Measurements from ENCODE around the gene LINC00237. TPM values are rescaled to one million over a fixed set of nuclear protein-coding genes. Genes with fewer than 3 reads are reported as not detected.

LINC00237 gene
- total and polyA plus RNA-seq, 2 of the 8 experiments (the other 6 are each of a cell fraction or from before 2014, with no cell fraction given): 0.28 to 1.4 TPM

DNA sequence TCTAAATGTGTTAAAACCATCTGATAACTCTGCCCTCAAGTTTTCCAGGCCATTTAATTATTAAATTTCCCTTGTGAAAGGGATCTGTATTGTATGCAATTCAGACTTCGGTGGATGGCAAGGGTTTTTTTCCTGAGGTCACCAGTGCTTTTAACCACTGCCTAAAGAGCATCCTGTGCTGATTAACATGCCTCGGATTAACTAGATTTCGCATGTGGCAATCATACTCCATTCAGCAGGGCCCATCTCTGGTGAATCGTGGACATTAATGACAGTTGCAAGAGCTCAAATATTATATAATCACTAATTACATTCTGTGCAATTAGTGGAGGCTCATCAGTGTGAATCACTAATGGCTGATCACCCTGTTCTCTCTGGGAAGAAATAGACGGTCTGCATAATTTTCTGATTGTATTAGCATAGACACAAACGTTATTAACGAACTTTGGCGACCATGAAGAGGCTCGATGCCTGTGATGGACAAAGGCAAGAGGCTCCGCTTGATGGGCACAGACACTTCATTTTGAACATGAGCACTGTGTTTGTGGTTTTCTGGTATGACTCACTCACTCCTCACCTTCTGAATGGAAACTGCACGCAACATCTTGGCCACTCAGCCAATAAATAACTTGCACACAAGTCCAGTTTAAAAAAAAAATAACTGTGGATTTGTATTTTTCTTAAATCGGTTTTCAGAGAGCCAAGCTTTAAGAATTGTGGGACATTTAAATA is 31.4 kb downstream of the LINC00237 start:
- H4K91ac ChIP-seq (replicated peaks; ENCODE audit: insufficient read length, low read length): no peak overlapping the region
- no peak overlapping the region for H2AFZ ChIP-seq (ENCODE audit: low read length)
- no peak overlapping the region for H3K56ac ChIP-seq (replicated peaks; ENCODE audit: insufficient read length, low read depth, low read length)
- H2AK5ac ChIP-seq (ENCODE audit: low read depth, low read length): no peak overlapping the region
- no peak overlapping the region for H2BK120ac ChIP-seq (replicated peaks; ENCODE audit: low read depth, low read length)
- H3K79me2 ChIP-seq (ENCODE audit: control insufficient read depth in 1 of 2, insufficient read depth in 2 of 2, low read length in 2 of 2): no peaks in the 10 kb centered on the region
- no peaks in the 10 kb centered on the region for H3K27me3 ChIP-seq (replicated peaks in 1 of 4; ENCODE audit: control insufficient read depth in 3 of 4, extremely low read depth in 1 of 4, insufficient read depth in 3 of 4, low read length in 3 of 4)
- TF ChIP-seq TAF7 (optimal IDR thresholded peaks at IDR 0.05; ENCODE audit: borderline replicate concordance, low read depth, low read length) (no peak), BCL11A (IDR thresholded peaks at IDR 0.05; ENCODE audit: low read depth in 2 of 2, low read length in 2 of 2) (no peak), KDM4A (IDR thresholded peaks at IDR 0.05; ENCODE audit: low read depth, low read length, severe bottlenecking) (no peak), HDAC2 (IDR thresholded peaks at IDR 0.05; ENCODE audit: borderline replicate concordance in 1 of 2, low read depth in 2 of 2, low read length in 2 of 2) (no peak), FOSL1 (IDR thresholded peaks at IDR 0.05; ENCODE audit: insufficient read depth, low read depth, low read length) (no peak), KDM1A (IDR thresholded peaks at IDR 0.05; ENCODE audit: borderline replicate concordance, low read length) (no peak), SIX5 (IDR thresholded peaks at IDR 0.05; ENCODE audit: low read depth, low read length) (no peak), SP1 (IDR thresholded peaks at IDR 0.05; ENCODE audit: low read depth, low read length) (no peak), RAD21 (IDR thresholded peaks at IDR 0.05 in 1 of 2, conservative IDR thresholded peaks at IDR 0.05 in 1 of 2; ENCODE audit: low read depth in 2 of 2, low read length in 2 of 2) (no peak), CEBPB (IDR thresholded peaks at IDR 0.05; ENCODE audit: low read depth, low read length) (no peak), SUZ12 (IDR thresholded peaks at IDR 0.05; ENCODE audit: low read length) (no peak)
- TF ChIP-seq, protein P1, sequence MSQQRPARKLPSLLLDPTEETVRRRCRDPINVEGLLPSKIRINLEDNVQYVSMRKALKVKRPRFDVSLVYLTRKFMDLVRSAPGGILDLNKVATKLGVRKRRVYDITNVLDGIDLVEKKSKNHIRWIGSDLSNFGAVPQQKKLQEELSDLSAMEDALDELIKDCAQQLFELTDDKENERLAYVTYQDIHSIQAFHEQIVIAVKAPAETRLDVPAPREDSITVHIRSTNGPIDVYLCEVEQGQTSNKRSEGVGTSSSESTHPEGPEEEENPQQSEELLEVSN (IDR thresholded peaks at IDR 0.05): no peak
- H2BK5ac ChIP-seq (ENCODE audit: low read depth, low read length): no peak overlapping the region
- no peak overlapping the region for H3K27ac ChIP-seq (ENCODE audit: low read depth, low read length)
- no peak overlapping the region for H4K5ac ChIP-seq (ENCODE audit: insufficient read length, low read depth, low read length)
- no peak overlapping the region for H3K18ac ChIP-seq (ENCODE audit: extremely low read depth, low read length)
- no peaks in the 10 kb centered on the region for H4K20me1 ChIP-seq (replicated peaks in 1 of 2; ENCODE audit: control insufficient read depth in 1 of 2, insufficient read depth in 2 of 2, low read length in 2 of 2)
- ChIA-PET CTCF (ENCODE audit: partially characterized antibody) (interaction anchor here (0.6 kb wide), 1 partner anchor 165 kb away, joined by 3 read pairs; no protein-coding TSS in a partner anchor), POLR2A (ENCODE audit: partially characterized antibody) (interaction anchor here (0.7 kb wide), 1 partner anchor 1022 kb away, joined by 3 read pairs; no protein-coding TSS in a partner anchor)
- no peak overlapping the region for H2BK15ac ChIP-seq (ENCODE audit: low read length)
- no peak overlapping the region for H3K4me2 ChIP-seq (ENCODE audit: insufficient read depth in 1 of 2, low read depth in 2 of 2, low read length in 2 of 2)
- no peak overlapping the region for H2BK12ac ChIP-seq (ENCODE audit: low read depth, low read length)
- no peaks in the 10 kb centered on the region for H3K23me2 ChIP-seq (ENCODE audit: low read depth, low read length)
- H4K8ac ChIP-seq (ENCODE audit: extremely low read depth, insufficient read depth, low read length): no peak overlapping the region
- no peak overlapping the region for H3K14ac ChIP-seq (ENCODE audit: insufficient read length)
- no peak overlapping the region for H3K4ac ChIP-seq (replicated peaks; ENCODE audit: insufficient read length, low read depth, low read length)
- no peaks in the 10 kb centered on the region for H3K4me1 ChIP-seq (replicated peaks in 1 of 4; ENCODE audit: control insufficient read depth in 3 of 4, insufficient read depth in 4 of 4, low read length in 3 of 4)
- H3K9ac ChIP-seq (replicated peaks in 1 of 4; ENCODE audit: extremely low read depth in 1 of 4, low read depth in 3 of 4, low read length in 3 of 4): no peak overlapping the region
- no peak overlapping the region for H3K4me3 ChIP-seq (ENCODE audit: extremely low read depth in 1 of 4, insufficient read depth in 2 of 4, low read depth in 3 of 4, low read length in 4 of 4)
- FAIRE-seq (no peak), DNase-seq (ENCODE audit: low read depth in 1 of 2, low spot score in 2 of 2) (no peak)
- no peaks in the 10 kb centered on the region for H3K9me3 ChIP-seq (ENCODE audit: insufficient read depth in 2 of 2, low read depth in 1 of 2, low read length in 1 of 2)
- no peaks in the 10 kb centered on the region for H3K79me1 ChIP-seq (ENCODE audit: low read depth, low read length)
- no peaks in the 10 kb centered on the region for H3K36me3 ChIP-seq (ENCODE audit: control insufficient read depth in 2 of 4, insufficient read depth in 4 of 4, low read length in 3 of 4)
- WGBS, 2 experiments (ENCODE audit: extremely low coverage in 1 of 2, insufficient coverage in 1 of 2, insufficient read length in 1 of 2, insufficient replicate concordance in 2 of 2, low coverage in 1 of 2, low lambda C conversion rate in 2 of 2, missing lambda C conversion rate in 1 of 2): 89% methylated on average over 12 of the region's 12 CpGs; no CpG with 5 or more reads in 1 of the 2 experiments
- no peak overlapping the region for H2BK20ac ChIP-seq (ENCODE audit: low read length)
- no peak overlapping the region for H3K23ac ChIP-seq (ENCODE audit: insufficient read length)
